Measurements from ENCODE around the gene ZCCHC9.

ZCCHC9 gene

GRCh38 chr5:81313278-81313677 lies 11.9 kb downstream of the ZCCHC9 start:
- Histone ChIP-seq H3K4me1 (ENCODE audit: low read length) (no peaks in the 10 kb centered on the region), H3K4me3 (ENCODE audit: low read length) (no peak overlapping the region), H3K9me2 (replicated peaks; ENCODE audit: insufficient read depth, low read length) (no peaks in the 10 kb centered on the region), H3K9ac (ENCODE audit: low read length) (no peak overlapping the region), H3K27ac (ENCODE audit: low read length) (no peak overlapping the region), H3K36me3 (replicated peaks; ENCODE audit: insufficient read depth, low read length) (no peaks in the 10 kb centered on the region), H3K79me2 (ENCODE audit: low read length) (no peaks in the 10 kb centered on the region), H2AFZ (ENCODE audit: low read length) (no peak overlapping the region), H3K9me3 (replicated peaks; ENCODE audit: insufficient read depth, low read length) (no peaks in the 10 kb centered on the region), H3F3A (ENCODE audit: insufficient read depth, low read length) (no peaks in the 10 kb centered on the region), H3K4me2 (ENCODE audit: low read depth, low read length) (no peak overlapping the region), H4K20me1 (ENCODE audit: insufficient read depth, low read length) (no peaks in the 10 kb centered on the region), H3K27me3 (replicated peaks; ENCODE audit: insufficient read depth, low read length) (no peaks in the 10 kb centered on the region)
- no peak for DNase-seq
- TF ChIP-seq CTCF (IDR thresholded peaks at IDR 0.05; ENCODE audit: low read length) (no peak), EZH2 (optimal IDR thresholded peaks at IDR 0.05; ENCODE audit: low read depth, low read length) (no peak), EZH2phosphoT487 (IDR thresholded peaks at IDR 0.05; ENCODE audit: low read length) (no peak)

- no peak overlapping the region for H3K9ac ChIP-seq (ENCODE audit: low read length)
- no peaks in the 10 kb centered on the region for H3K36me3 ChIP-seq (replicated peaks; ENCODE audit: insufficient read depth, low read length)
- no peaks in the 10 kb centered on the region for H3K4me1 ChIP-seq (ENCODE audit: low read length)
- no peak for DNase-seq
- no peaks in the 10 kb centered on the region for H3K9me3 ChIP-seq (replicated peaks; ENCODE audit: insufficient read depth, low read length)
- H3K27ac ChIP-seq (ENCODE audit: low read length): no peak overlapping the region
- H2AFZ ChIP-seq (ENCODE audit: low read length): no peak overlapping the region
- H4K20me1 ChIP-seq (ENCODE audit: insufficient read depth, low read length): no peaks in the 10 kb centered on the region
- H3K79me2 ChIP-seq (ENCODE audit: low read length): no peaks in the 10 kb centered on the region
- H3K9me2 ChIP-seq (replicated peaks; ENCODE audit: insufficient read depth, low read length): no peaks in the 10 kb centered on the region
- no peak for TF ChIP-seq CTCF (IDR thresholded peaks at IDR 0.05; ENCODE audit: low read length)
- TF ChIP-seq EZH2 (optimal IDR thresholded peaks at IDR 0.05; ENCODE audit: low read depth, low read length): no peak
- TF ChIP-seq EZH2phosphoT487 (IDR thresholded peaks at IDR 0.05; ENCODE audit: low read length): no peak
- no peak overlapping the region for H3K4me2 ChIP-seq (ENCODE audit: low read depth, low read length)
- no peaks in the 10 kb centered on the region for H3F3A ChIP-seq (ENCODE audit: insufficient read depth, low read length)
- H3K27me3 ChIP-seq (replicated peaks; ENCODE audit: insufficient read depth, low read length): no peaks in the 10 kb centered on the region
- no peak overlapping the region for H3K4me3 ChIP-seq (ENCODE audit: low read length)
These were observed 12.3 kb downstream of the ZCCHC9 start for GRCh38 chr5:81313686-81314085.

GRCh38 chr5:81314581-81314980 lies 13.2 kb downstream of the ZCCHC9 start:
- Histone ChIP-seq H3K4me3 (ENCODE audit: low read length) (no peak overlapping the region), H3K79me2 (ENCODE audit: low read length) (no peaks in the 10 kb centered on the region), H3K27me3 (replicated peaks; ENCODE audit: insufficient read depth, low read length) (no peaks in the 10 kb centered on the region), H3K9me3 (replicated peaks; ENCODE audit: insufficient read depth, low read length) (no peaks in the 10 kb centered on the region), H3K4me1 (ENCODE audit: low read length) (no peaks in the 10 kb centered on the region), H3K9ac (ENCODE audit: low read length) (no peak overlapping the region), H4K20me1 (ENCODE audit: insufficient read depth, low read length) (no peaks in the 10 kb centered on the region), H3K36me3 (replicated peaks; ENCODE audit: insufficient read depth, low read length) (no peaks in the 10 kb centered on the region), H3F3A (ENCODE audit: insufficient read depth, low read length) (no peaks in the 10 kb centered on the region), H3K4me2 (ENCODE audit: low read depth, low read length) (no peak overlapping the region), H3K9me2 (replicated peaks; ENCODE audit: insufficient read depth, low read length) (no peaks in the 10 kb centered on the region), H3K27ac (ENCODE audit: low read length) (no peak overlapping the region), H2AFZ (ENCODE audit: low read length) (no peak overlapping the region)
- no peak for DNase-seq
- TF ChIP-seq CTCF (IDR thresholded peaks at IDR 0.05; ENCODE audit: low read length): no peak
- no peak for TF ChIP-seq EZH2 (optimal IDR thresholded peaks at IDR 0.05; ENCODE audit: low read depth, low read length)
- no peak for TF ChIP-seq EZH2phosphoT487 (IDR thresholded peaks at IDR 0.05; ENCODE audit: low read length)

Data from MM.1S (cell line).